K562 (cell line): ENCODE measurements around the gene SUB1. TPM values are rescaled to one million over a fixed set of nuclear protein-coding genes. Genes with fewer than 3 reads are reported as not detected.

ENCODE experiments used
- ATAC-seq: fragments of 200-7000 bp; cut with Tn5 transposase; 3 replicates; pipeline ENCODE4 v1.9.1; 2020; ENCODE audit warnings: moderate library complexity
- BruUV-seq: library from RNA; stranded (reverse); fragments of 400-500 nt; replicated peaks from 2 replicates; lab custom pipeline; 2021; lab: Mats Ljungman, UMichigan
- CTCF ChIA-PET: fragments of 300-600 bp; formaldehyde crosslinking; extraction: SDS; loops from one replicate; lab custom pipeline; 2021; ENCODE audit warnings: low intra/inter-chr PET ratio; lab: Yijun Ruan, JAX
- POLR2A ChIA-PET: fragments of 300-600, 350-650 bp; sonication (Branson Sonifier 250); formaldehyde crosslinking; extraction: SDS; loops from one replicate; lab custom pipeline; 2021; ENCODE audit warnings: antibody characterized with exemption, inconsistent platforms; lab: Yijun Ruan, JAX
- DNase-seq, 4 experiments: peaks; one replicate each; pipeline versions ENCODE4 v3.0.0 to v3.0.0-alpha.2; 2011 to 2018; ENCODE audit warnings: low spot score in 3 of 4, mixed read lengths in 3 of 4; ENCODE audit errors: extremely low read depth in 1 of 4
- FAIRE-seq: peaks from 2 replicates; lab custom pipeline; 2011; peaks lifted over from hg19 to GRCh38; lab: Jason Lieb, UNC
- H2AFZ ChIP-seq: 2 replicates; pipeline ENCODE4 v1.6.0; 2011; ENCODE audit warnings: low read depth, low read length, control low read depth, inconsistent platforms
- H3K27ac ChIP-seq: fragments of 200-600 bp; 3 replicates; pipeline ENCODE4 v1.8.0; 2011; ENCODE audit warnings: low read depth, mild to moderate bottlenecking, control low read depth, inconsistent platforms, low read length, moderate library complexity, mixed read lengths; ENCODE audit errors: extremely low read depth
- H3K27me3 ChIP-seq, 2 experiments: fragments of 300-600 bp in 1 of 2; 2 replicates in 1 of 2; 3 replicates in 1 of 2; pipeline versions ENCODE4 v1.6.0 to v1.8.0; 2011; ENCODE audit warnings: inconsistent platforms in 2 of 2, low read length in 2 of 2, mild to moderate bottlenecking in 1 of 2, mixed read lengths in 1 of 2, moderate library complexity in 1 of 2; ENCODE audit not compliant: control insufficient read depth in 2 of 2, insufficient read depth in 2 of 2
- H3K36me3 ChIP-seq: fragments of 300-600 bp; 3 replicates; pipeline ENCODE4 v1.8.0; 2011; ENCODE audit warnings: mild to moderate bottlenecking, low read length, inconsistent platforms; ENCODE audit not compliant: control insufficient read depth, insufficient read depth
- H3K4me1 ChIP-seq, 2 experiments: fragments of 200-600 bp in 1 of 2; replicated peaks in 1 of 2; 2 replicates in 1 of 2; 3 replicates in 1 of 2; pipeline versions ENCODE4 v1.5.1 to v1.8.0; 2011; ENCODE audit warnings: inconsistent platforms in 2 of 2, low read length in 2 of 2, mild to moderate bottlenecking in 1 of 2, mixed read lengths in 1 of 2, moderate library complexity in 1 of 2; ENCODE audit not compliant: control insufficient read depth in 2 of 2, insufficient read depth in 2 of 2
- H3K4me2 ChIP-seq: 2 replicates; pipeline ENCODE4 v1.6.1; 2011; ENCODE audit warnings: low read length, control low read depth, inconsistent platforms, mixed read lengths; ENCODE audit not compliant: insufficient read depth
- H3K4me3 ChIP-seq: fragments of 200-600 bp; sonication (generic), shearing (Covaris generic); 2 replicates; pipeline ENCODE4 v1.5.1; 2016; ENCODE audit warnings: control low read depth, inconsistent platforms
- H3K79me2 ChIP-seq: fragments of 200-600 bp; 3 replicates; pipeline ENCODE4 v1.8.0; 2011; ENCODE audit warnings: low read length, inconsistent platforms; ENCODE audit not compliant: control insufficient read depth, insufficient read depth
- H3K9ac ChIP-seq, 2 experiments: 2 replicates each; pipeline versions ENCODE4 v1.6.0 to v1.6.1; 2011; ENCODE audit warnings: low read depth in 2 of 2, low read length in 2 of 2, control low read depth in 1 of 2, inconsistent platforms in 1 of 2, mild to moderate bottlenecking in 1 of 2, mixed read lengths in 1 of 2; ENCODE audit not compliant: insufficient read depth in 1 of 2
- H3K9me1 ChIP-seq: one replicate; pipeline ENCODE4 v1.6.0; 2011; ENCODE audit warnings: inconsistent platforms, mild to moderate bottlenecking, low read length, moderate library complexity; ENCODE audit not compliant: control insufficient read depth, insufficient read depth
- H3K9me3 ChIP-seq: replicated peaks from 2 replicates; pipeline ENCODE4 v1.5.1; 2011; ENCODE audit warnings: low read depth, low read length, inconsistent platforms; ENCODE audit not compliant: control insufficient read depth, insufficient read depth
- H4K20me1 ChIP-seq: replicated peaks from 2 replicates; pipeline ENCODE4 v1.6.1; 2011; ENCODE audit warnings: low read length, inconsistent platforms, mixed read lengths; ENCODE audit not compliant: control insufficient read depth, insufficient read depth
- C11orf30 ChIP-seq: fragments of 450-650 bp; IDR thresholded peaks from 2 replicates; pipeline ENCODE4 v1.6.1; 2016; ENCODE audit warnings: low read depth, mild to moderate bottlenecking
- MAFG ChIP-seq: fragments of 450-650 bp; conservative IDR thresholded peaks from 2 replicates; pipeline ENCODE4 v1.6.1; 2016; ENCODE audit warnings: missing genetic modification characterization, missing compliant biosample characterization
- TBP ChIP-seq: optimal IDR thresholded peaks from 2 replicates; pipeline ENCODE3; 2011; ENCODE audit warnings: low read depth, low read length, improper control_type of control experiment
- TCF3 ChIP-seq: sonication (generic); formaldehyde crosslinking; IDR thresholded peaks from 2 replicates; pipeline ENCODE4 v1.4.0; 2020; ENCODE audit warnings: mild to moderate bottlenecking, missing genetic modification reagents
- ZNF263 ChIP-seq: sonication (generic); formaldehyde crosslinking; IDR thresholded peaks from 2 replicates; pipeline ENCODE4 v1.8.0; 2022; ENCODE audit warnings: mild to moderate bottlenecking, missing genetic modification reagents, borderline replicate concordance
- ZNF316 ChIP-seq: fragments of 450-650 bp; IDR thresholded peaks from 2 replicates; pipeline ENCODE4 v1.6.1; 2016
- WGBS: fragments of 100-300 bp; shearing (Covaris generic); methylation state at CpG from one replicate; pipeline ENCODE4 v1.1.6; 2016; ENCODE audit warnings: low coverage, mixed read lengths; ENCODE audit not compliant: insufficient coverage; ENCODE audit errors: missing lambda C conversion rate; 5-methylcytosine and 5-hydroxymethylcytosine counted together
- in situ Hi-C: fragments of 300-500 bp; cut with MboI; formaldehyde crosslinking; loops from 4 replicates; pipeline ENCODE4 v1.15.0; 2018; ENCODE audit warnings: inconsistent platforms, mixed read lengths
- intact Hi-C: fragments of 100-400 bp; cut with micrococcal nuclease; formaldehyde crosslinking; loops from 2 replicates; pipeline ENCODE4 v1.14.2; 2022
- polyA plus RNA-seq, 8 experiments: library from polyadenylated mRNA; depleted of rRNA in 4 of 8; stranded (reverse) in 5 of 8; unstranded in 3 of 8; fragments of >200 nt; fragmentation: Nextera tagmentation in 2 of 8; fragmentation: Illumina TruSeq in 1 of 8; extraction: Ambion mirVana in 2 of 8; extraction: Trizol in 1 of 8; gene quantifications; 2 replicates each; pipeline versions ENCODE4 v1.2.1 to v1.2.3, GENCODE V29; 2011 to 2014; ENCODE audit warnings: inconsistent platforms in 1 of 8, missing spikeins in 1 of 8
- total RNA-seq, 7 experiments: library from RNA; depleted of rRNA in 6 of 7; stranded (reverse); fragments of >200 nt in 6 of 7; fragmentation: Illumina TruSeq in 2 of 7; extraction: Trizol in 2 of 7; gene quantifications; 2 replicates each; pipeline versions ENCODE4 v1.2.1 to v1.2.3, GENCODE V29; 2011 to 2021; ENCODE audit warnings: low replicate concordance in 1 of 7

Gene SUB1
- total and polyA plus RNA-seq, 9 of the 15 experiments (the other 6 are each of a cell fraction or from before 2014, with no cell fraction given), result 336 to 1,031 (median 700) TPM

DNA sequence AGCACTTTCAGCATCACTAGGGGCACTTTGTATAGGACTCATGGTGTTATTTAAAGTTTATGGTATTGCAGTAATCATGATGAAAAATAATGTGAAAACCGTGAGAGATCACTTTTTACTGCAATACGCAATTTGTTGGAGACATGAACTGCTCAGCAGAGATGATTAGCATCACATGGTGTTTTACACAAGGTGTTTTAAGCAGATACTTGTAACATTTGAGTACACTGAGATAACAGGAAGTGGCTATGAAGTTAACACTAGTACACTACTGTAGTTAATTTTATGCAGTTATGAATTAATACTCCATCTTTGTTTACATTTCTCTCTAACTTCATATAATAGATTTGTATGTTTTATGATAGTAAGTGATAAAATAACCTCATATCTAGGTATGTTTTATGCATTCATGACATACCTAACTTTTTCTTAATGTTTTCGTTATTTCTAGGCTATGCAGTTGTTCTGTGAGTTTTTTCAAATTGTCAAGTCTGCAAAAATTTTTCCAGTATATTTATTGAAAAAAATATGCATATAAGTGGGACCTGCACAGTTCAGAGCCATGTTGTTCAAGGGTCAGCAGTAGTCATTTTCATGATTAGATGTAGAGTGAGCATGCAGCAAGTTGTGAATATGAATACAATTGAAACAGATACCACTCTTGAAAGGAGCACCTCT lies 13.0 kb downstream of the SUB1 start:
- BruUV-seq, result no TSS peak
- Histone ChIP-seq H3K27me3 (no peaks in the 10 kb centered on the region), H3K9ac (no peak overlapping the region), H3K9me1 (no peaks in the 10 kb centered on the region), H3K27ac (no peak overlapping the region), H2AFZ (no peak overlapping the region), H3K9me3 (no peaks in the 10 kb centered on the region), H3K4me2 (no peak overlapping the region), H3K4me1 (no peaks in the 10 kb centered on the region), H3K36me3 (peaks cover 99% of the 10 kb centered on the region), H3K79me2 (peaks cover 65% of the 10 kb centered on the region), H3K4me3 (no peak overlapping the region)
- ChIA-PET POLR2A (interaction anchor here (0.6 to 1.4 kb wide), 3 partner anchors 8 to 398 kb away, joined by 3 to 10 read pairs (median 3); partner anchors contain the start of gene SUB1), CTCF (no interaction called here)
- FAIRE-seq (no peak), DNase-seq (no peak), ATAC-seq (peak; percentile 16; the same call in 1 of the 3 replicates)
- in situ Hi-C loops (no loop called here), intact Hi-C loops (no loop called here)
- TF ChIP-seq TCF3 (CRISPR knock-in tag) (peak; percentile 29; the same call in 1 of the 2 replicates), ZNF263 (CRISPR knock-in tag) (no peak), ZNF316 (peak; percentile 75), TBP (no peak), MAFG (peak; percentile 41; the same call in 1 of the 2 replicates), C11orf30 (peak; percentile 52; the same call in 1 of the 2 replicates)
- TF ChIP-seq, all 486 proteins: peak for 4
- WGBS, result 56% methylated on average over 3 of the region's 3 CpGs
- no peaks in the 10 kb centered on the region; the same call in 1 of the 2 replicates for H4K20me1 ChIP-seq
